ENCODE data around the gene TEX264.

GRCh38 chr3:51734572-51734907 is 63.5 kb downstream of the TEX264 start:
- TF ChIP-seq EZH2 (IDR thresholded peaks at IDR 0.05; ENCODE audit: low read depth) (no peak), CTCF (conservative IDR thresholded peaks at IDR 0.05) (no peak)

Measured in PC-9 (cell line).